ENCODE measurements around the gene LY6G5C. TPM values are rescaled to one million over a fixed set of nuclear protein-coding genes. Genes with fewer than 3 reads are reported as not detected.
A peak's percentile ranks its signal among the peaks of the same experiment; 100 is the strongest.

Gene LY6G5C
- total and polyA plus RNA-seq, 9 of the 15 experiments (the other 6 are each of a cell fraction or from before 2014, with no cell fraction given): 0.10 to 0.67 (median 0.46) TPM; not detected in 4

- TF ChIP-seq ZNF561 (CRISPR knock-in tag; conservative IDR thresholded peaks at IDR 0.05) (no peak), EHMT2 (IDR thresholded peaks at IDR 0.05) (peak; percentile 9; the same call in 1 of the 2 replicates), RFX7 (CRISPR knock-in tag; IDR thresholded peaks at IDR 0.05) (peak; percentile 84; the same call in 1 of the 2 replicates), HDGF (IDR thresholded peaks at IDR 0.05) (peak; percentile 84; the same call in 1 of the 2 replicates), CEBPZ (IDR thresholded peaks at IDR 0.05; ENCODE audit: borderline replicate concordance, low read depth, low read length) (no peak), SMC3 (conservative IDR thresholded peaks at IDR 0.05; ENCODE audit: insufficient read depth, low read depth, low read length) (peak; percentile 23; the same call in 1 of the 2 replicates), HINFP (tag; conservative IDR thresholded peaks at IDR 0.05; ENCODE audit: low read depth) (no peak), U2AF1 (optimal IDR thresholded peaks at IDR 0.05; ENCODE audit: low read depth, low read length) (no peak), BHLHE40 (IDR thresholded peaks at IDR 0.05; ENCODE audit: low read length) (peak; percentile 86), NFATC3 (IDR thresholded peaks at IDR 0.05) (peak; percentile 57; the same call in 1 of the 2 replicates), ETV1 (tag; conservative IDR thresholded peaks at IDR 0.05; ENCODE audit: low read depth) (peak; percentile 70), ZNF143 (CRISPR knock-in tag; IDR thresholded peaks at IDR 0.05) (no peak; the same call in 1 of the 2 replicates), ELF2 (CRISPR knock-in tag; IDR thresholded peaks at IDR 0.05) (no peak; the same call in 1 of the 2 replicates), ZNF79 (CRISPR knock-in tag; IDR thresholded peaks at IDR 0.05; ENCODE audit: low read depth) (no peak), ARID3A (IDR thresholded peaks at IDR 0.05; ENCODE audit: borderline replicate concordance, low read depth, low read length) (peak; percentile 71; the same call in 1 of the 2 replicates)
- TF ChIP-seq, protein P1, sequence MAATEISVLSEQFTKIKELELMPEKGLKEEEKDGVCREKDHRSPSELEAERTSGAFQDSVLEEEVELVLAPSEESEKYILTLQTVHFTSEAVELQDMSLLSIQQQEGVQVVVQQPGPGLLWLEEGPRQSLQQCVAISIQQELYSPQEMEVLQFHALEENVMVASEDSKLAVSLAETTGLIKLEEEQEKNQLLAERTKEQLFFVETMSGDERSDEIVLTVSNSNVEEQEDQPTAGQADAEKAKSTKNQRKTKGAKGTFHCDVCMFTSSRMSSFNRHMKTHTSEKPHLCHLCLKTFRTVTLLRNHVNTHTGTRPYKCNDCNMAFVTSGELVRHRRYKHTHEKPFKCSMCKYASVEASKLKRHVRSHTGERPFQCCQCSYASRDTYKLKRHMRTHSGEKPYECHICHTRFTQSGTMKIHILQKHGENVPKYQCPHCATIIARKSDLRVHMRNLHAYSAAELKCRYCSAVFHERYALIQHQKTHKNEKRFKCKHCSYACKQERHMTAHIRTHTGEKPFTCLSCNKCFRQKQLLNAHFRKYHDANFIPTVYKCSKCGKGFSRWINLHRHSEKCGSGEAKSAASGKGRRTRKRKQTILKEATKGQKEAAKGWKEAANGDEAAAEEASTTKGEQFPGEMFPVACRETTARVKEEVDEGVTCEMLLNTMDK (IDR thresholded peaks at IDR 0.05; ENCODE audit: borderline replicate concordance, insufficient read depth, low read depth, low read length, poor library complexity, severe bottlenecking): peak; percentile 5
- TF ChIP-seq, protein P2, sequence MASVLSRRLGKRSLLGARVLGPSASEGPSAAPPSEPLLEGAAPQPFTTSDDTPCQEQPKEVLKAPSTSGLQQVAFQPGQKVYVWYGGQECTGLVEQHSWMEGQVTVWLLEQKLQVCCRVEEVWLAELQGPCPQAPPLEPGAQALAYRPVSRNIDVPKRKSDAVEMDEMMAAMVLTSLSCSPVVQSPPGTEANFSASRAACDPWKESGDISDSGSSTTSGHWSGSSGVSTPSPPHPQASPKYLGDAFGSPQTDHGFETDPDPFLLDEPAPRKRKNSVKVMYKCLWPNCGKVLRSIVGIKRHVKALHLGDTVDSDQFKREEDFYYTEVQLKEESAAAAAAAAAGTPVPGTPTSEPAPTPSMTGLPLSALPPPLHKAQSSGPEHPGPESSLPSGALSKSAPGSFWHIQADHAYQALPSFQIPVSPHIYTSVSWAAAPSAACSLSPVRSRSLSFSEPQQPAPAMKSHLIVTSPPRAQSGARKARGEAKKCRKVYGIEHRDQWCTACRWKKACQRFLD (CRISPR knock-in tag; IDR thresholded peaks at IDR 0.05): no peak
These were observed 15.9 kb downstream of the LY6G5C start, which contains the start of gene GPANK1 (continued) for GRCh38 chr6:31664790-31665500.
